ENCODE measurements around the gene LDLRAD4.
"Not testable (repeated sequence)": the region's sequence is repeated elsewhere in the genome, so short reads cannot be mapped to it uniquely, and the experiment has no call there.

Gene LDLRAD4

DNA sequence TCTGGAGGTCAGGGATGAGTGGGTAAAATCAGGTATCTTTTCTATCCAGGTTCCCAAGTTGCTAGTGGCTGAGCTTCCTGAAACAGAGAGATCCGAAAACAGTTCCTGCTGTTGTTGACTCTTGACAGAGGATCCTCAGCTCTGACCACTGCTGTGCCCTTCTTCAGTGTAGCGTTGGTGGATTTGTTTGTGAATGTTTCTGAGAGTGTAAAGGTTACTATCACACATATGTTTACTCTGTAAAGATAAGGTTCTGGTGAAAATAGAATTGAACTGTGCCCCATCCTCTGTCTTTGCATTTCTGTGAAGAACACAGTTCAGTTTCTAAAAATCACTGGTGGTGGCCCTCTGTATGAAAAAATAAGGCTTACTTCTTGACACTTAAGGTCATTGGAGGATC, 119.8 kb downstream of the LDLRAD4 start:
- DNase-seq, result no peak

DNA sequence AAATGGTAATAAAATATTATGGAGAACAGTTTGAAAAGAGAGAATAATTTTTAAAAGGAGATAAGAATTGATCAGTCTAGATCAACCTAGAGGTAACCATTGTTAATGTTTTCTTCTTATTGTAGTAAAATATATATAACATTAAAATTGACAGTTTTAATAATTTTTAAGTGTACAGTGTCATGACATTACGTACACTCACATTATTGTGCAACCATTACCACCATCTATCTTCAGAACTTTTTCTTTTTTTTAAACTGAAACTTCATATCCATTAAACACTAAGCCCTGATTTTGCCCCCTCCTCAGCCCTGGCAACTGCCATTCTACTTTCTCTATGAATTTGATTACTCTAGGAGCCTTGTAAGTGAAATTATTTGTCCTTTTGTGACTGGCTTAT, 121.1 kb downstream of the LDLRAD4 start:
- DNase-seq, result no peak

- DNase-seq, result not testable (repeated sequence)
These were observed 127.9 kb downstream of the LDLRAD4 start for GRCh38 chr18:13346449-13346848.

DNA sequence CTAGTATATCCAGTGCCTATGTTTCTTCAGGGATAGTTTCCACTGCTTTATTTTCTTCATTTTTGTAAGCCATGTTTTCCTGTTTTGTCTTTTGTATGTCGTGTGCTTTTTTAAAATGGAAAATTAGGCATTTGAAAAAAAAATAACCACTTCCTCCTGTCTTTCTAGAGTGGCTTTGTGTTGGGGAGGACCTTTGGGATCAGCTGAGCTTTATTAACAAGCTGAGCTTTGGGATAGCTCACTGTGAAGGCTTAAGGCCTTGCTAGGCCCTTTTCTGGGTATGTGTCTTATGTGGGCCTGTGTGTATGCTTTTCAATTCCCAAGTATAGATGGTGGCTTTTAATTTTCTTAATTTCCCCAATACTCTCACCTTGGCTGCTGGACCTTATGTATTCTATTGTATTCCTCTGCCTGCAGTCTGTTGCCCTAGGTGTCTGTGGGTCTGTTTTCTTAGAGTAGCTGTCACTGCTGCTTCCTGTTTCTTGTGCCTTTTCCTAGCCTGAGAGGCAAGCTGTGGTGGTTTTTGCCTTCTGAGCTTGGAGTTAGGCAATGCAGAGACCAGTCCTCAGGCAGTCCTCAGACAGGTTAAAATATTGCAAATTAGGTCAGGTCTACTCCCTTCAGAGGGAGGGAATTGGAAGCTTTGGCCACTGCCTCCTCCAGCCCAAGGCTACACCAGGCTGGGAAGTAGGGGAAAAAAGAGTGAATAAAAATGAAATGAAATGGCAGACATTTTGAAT, 134.7 kb downstream of the LDLRAD4 start:
- DNase-seq, result no peak

- no peak for DNase-seq
These were observed 135.8 kb downstream of the LDLRAD4 start for GRCh38 chr18:13354402-13354801.

GRCh38 chr18:13356032-13356431, 137.5 kb downstream of the LDLRAD4 start:
- DNase-seq, result no peak

DNA sequence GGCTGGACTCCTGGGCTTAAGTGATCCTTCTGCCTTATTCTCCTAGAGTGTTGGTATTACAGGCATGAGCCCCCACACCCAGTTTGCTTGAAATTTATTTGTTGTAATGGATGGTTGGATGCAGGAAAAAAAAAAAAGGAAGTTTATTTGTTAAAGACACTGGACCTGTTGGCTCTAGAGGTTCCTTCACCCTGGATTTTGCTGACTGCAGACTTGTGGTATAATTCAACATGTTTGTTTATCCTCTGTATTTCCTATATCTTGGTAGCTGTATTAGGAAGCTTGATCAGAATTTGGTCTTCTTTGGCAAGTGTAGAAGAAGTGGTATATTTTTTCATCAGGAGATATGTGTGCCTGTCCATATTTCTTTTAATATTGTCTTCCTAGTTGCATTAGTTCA, 138.7 kb downstream of the LDLRAD4 start:
- DNase-seq, result no peak

DNA sequence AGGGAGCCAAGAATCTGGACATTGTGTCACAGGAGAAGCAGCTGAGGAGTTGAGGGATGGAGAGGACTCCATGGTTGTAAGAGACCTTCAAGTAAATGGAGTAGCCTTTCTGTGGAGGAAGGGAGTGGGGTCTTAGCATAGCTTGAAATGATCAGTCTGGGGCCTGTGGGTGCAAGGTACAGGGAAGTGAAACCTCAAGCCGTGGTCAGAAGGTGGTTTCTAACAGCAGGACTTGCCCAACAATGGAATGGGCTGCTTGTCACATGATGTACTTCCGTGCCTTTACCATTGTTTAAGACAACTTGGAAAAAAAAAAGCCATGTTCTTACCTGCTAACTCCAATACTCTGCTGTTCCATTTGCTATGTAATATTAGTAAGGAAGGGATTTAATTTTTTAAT, 140.7 kb downstream of the LDLRAD4 start:
- no peak for DNase-seq

GRCh38 chr18:13361431-13361830, 142.9 kb downstream of the LDLRAD4 start:
- no peak for DNase-seq

- no peak for DNase-seq
These were observed 143.5 kb downstream of the LDLRAD4 start for GRCh38 chr18:13362051-13362450.

DNA sequence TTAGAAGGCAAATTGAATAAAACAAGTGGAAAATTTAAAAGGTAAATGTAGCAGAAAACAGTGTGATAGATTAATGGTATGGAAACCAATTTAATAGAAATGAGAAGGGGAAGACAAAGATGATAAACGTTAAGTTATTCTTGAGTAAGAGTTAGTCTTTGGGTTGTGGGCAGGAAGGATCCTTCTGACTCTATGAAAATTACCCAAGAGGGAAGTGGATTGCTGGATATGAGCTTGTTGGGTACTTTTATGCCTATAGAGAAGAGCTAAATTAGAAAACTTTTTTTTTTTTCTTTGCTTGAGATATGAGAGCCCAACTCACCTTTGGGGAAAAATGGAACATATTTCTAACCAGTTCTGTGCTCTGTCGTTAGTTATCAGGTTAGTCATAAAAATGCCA, 144.0 kb downstream of the LDLRAD4 start:
- no peak for DNase-seq

GRCh38 chr18:13363359-13363758, 144.8 kb downstream of the LDLRAD4 start:
- DNase-seq, result no peak

- no peak for DNase-seq
These were observed 146.2 kb downstream of the LDLRAD4 start for GRCh38 chr18:13364721-13365205.

- no peak for DNase-seq
These were observed 147.6 kb downstream of the LDLRAD4 start for GRCh38 chr18:13366131-13366530.

- DNase-seq, result no peak
These were observed 148.0 kb downstream of the LDLRAD4 start for GRCh38 chr18:13366541-13366940.

DNA sequence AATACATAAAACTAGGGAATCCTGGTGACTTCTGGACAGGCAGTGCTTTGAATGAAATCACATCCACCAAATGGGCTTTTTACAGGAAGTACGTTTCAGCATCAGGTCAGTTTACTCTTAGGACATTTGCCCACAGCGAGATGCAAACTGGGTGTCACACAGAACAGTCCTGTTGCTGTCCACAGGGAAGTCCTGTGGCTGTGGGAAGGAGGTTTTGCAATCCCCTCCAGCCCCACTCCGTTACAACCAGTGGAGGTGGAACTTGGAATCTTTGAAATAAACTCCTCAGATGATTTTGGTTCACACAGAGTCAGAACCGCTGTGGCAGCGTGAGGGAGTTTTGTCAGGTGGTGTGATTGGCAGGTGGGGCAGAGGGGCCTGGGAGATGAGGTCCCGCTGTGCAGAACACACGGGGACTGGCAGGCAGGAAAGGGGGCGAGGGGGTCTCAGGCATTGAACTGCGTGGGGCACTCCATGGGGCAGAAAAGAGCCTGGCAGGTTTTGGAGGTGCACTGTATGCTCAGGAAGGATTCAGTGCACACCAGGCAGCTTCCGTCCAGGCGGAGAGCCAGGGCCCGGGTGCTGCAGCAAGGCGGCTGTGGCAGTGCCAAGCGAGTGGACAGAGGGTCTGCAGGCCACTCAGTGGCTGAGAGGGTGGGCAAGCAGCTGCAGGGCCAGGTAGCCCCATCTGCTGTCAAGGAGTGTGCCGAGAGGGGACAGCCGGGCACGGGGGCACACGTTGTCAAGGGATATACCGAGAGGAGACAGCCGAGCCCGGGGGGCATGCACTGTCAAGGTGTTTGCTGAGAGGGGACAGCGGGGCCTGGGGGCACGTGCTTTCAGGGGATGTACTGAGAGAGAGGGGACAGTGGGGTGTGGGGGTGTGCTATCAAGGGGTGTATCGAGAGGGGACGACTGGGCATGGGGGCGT, 148.7 kb downstream of the LDLRAD4 start:
- DNase-seq, result no peak

- DNase-seq, result no peak
These were observed 149.7 kb downstream of the LDLRAD4 start for GRCh38 chr18:13368080-13368813.

- no peak for DNase-seq
These were observed 150.8 kb downstream of the LDLRAD4 start for GRCh38 chr18:13369353-13369752.

- no peak for DNase-seq
These were observed 151.4 kb downstream of the LDLRAD4 start for GRCh38 chr18:13369756-13370510.

DNA sequence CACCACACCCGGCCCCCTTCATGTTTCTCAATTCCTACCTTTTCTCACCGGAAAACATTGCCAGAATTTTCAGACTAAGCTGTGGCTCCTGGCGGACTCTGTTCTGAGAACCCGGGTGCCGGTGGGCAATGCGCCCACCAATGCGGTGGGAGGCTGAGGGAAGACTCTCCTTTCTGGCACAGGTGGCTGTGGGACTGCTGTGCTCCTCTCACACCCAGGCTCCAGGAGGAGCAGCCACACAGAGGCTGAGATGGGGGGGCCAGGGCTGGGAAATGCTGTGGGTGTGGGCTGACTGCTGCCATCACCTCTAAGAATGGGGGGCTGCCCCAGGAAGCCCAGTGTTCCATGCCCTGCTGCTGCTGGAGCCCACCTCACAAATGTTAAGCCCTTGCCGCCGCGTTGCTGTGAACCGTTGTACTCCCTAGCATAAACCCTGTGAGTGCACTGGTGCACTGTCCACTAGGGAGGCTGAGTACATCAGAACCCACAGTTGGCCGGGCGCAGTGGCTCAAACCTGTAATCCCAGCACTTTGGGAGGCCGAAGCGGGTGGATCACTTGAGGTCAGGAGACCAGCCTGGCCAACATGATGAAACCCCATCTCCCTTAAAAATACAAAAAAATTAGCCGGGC, 152.6 kb downstream of the LDLRAD4 start:
- DNase-seq, result no peak

DNA sequence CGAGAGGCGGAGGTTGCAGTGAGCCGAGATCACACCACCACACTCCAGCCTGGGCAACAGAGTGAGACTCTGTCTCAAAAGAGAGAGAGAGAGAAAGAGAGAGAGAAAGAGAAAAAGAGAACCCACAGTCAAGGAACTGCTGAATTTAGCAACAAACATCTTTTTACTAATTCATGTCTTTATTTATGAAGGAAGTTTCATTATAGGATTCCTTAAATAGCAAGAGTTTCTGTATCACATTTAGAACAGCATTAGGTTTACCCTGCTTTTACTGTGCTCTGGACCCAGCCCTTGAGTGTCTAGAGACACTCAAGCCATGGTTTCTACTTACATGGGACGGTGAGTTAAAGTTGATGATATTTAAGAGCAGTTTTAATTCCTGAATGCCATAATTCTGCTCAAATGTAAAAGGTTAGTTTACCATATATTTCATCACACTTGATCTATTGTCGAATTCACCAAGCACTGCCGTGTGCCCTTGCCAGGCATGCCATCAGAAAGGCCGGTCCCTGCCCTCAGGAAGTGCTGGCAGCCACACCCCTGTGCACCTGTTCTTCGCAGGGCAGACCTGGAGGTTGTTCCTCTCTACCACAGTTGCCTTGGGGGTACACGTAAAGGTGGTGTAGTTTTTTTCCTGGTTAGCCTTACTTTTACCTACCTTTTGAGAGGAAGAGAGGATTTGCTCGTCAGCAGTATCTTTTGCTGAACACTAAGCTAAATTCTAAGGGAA, 153.3 kb downstream of the LDLRAD4 start:
- no peak for DNase-seq

All from right kidney (tissue), 1 donor.